ENCODE measurements around the gene CDK10. TPM values are rescaled to one million over a fixed set of nuclear protein-coding genes. Genes with fewer than 3 reads are reported as not detected.

CDK10 gene
- total RNA-seq, 4 donors from 2014 or later = 15.0 to 38.4 (median 29.0) TPM

- no peak for TF ChIP-seq CTCF (IDR thresholded peaks at IDR 0.05; ENCODE audit: low read depth)
These were observed 14.3 kb downstream of the CDK10 start for GRCh38 chr16:89700649-89701424.

GRCh38 chr16:89701425-89702406 lies 15.2 kb downstream of the CDK10 start, which contains the start of gene SPATA2L:
TSS of gene SPATA2L (minus strand) at chr16:89701705. CDS start at chr16:89701232, 473 bp downstream.
- no peak for TF ChIP-seq CTCF (IDR thresholded peaks at IDR 0.05; ENCODE audit: low read depth)

- no peak for TF ChIP-seq CTCF (IDR thresholded peaks at IDR 0.05; ENCODE audit: low read depth)
These were observed 17.8 kb downstream of the CDK10 start for GRCh38 chr16:89704281-89704680.

- no peak for TF ChIP-seq CTCF (IDR thresholded peaks at IDR 0.05; ENCODE audit: low read depth)
These were observed 18.5 kb downstream of the CDK10 start for GRCh38 chr16:89705006-89705405.

- TF ChIP-seq CTCF (IDR thresholded peaks at IDR 0.05; ENCODE audit: low read depth) = no peak
These were observed 20.2 kb downstream of the CDK10 start for GRCh38 chr16:89706518-89707260.

- no peak for TF ChIP-seq CTCF (IDR thresholded peaks at IDR 0.05; ENCODE audit: low read depth)
These were observed 21.2 kb downstream of the CDK10 start for GRCh38 chr16:89707695-89708094.
